HCEC 1CT (cell line): ENCODE data around the gene PGM2L1.

ENCODE experiments used
- DNase-seq: peaks from one replicate; pipeline ENCODE4 v3.0.0-alpha.2; 2017

Gene PGM2L1

DNA sequence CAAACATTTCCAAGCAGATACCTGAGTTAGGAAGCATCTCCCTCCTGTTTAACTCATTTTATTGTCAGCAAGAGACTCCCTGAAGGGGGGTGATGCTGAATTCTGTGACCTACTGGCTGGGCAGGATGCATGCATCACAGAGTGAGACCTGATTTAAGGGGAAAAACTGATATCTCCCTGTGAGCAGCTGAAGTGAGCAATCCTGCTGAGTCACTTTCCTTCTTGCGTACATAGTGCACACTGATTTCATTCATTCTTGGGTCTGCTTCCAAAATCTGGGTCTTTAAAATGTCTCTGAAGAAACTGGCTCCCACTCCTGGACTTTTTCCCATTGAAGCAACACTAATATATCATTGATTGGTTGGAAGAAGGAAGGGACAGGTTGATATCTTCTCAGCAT is 110.1 kb downstream of the PGM2L1 start:
- peak; percentile 91 for DNase-seq

DNA sequence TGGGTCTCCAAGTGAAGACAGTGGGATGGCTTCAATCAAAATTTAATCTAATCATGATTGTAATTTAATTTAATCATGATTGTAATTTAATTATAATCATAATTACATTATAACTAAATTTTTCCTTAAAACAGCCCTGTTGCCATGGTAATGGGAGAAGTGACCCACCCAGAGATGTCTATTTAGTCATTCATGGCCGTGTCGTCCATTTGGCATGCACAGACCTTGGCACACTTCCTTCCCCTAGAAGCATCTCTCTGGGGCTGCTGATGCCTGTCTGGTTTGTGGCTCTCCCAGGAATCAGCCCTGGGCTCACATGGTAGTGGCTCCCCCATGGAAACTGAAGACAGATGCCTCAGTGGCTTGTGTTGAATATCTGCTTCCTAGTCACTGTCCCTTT is 113.8 kb downstream of the PGM2L1 start:
- peak; percentile 9 for DNase-seq

DNA sequence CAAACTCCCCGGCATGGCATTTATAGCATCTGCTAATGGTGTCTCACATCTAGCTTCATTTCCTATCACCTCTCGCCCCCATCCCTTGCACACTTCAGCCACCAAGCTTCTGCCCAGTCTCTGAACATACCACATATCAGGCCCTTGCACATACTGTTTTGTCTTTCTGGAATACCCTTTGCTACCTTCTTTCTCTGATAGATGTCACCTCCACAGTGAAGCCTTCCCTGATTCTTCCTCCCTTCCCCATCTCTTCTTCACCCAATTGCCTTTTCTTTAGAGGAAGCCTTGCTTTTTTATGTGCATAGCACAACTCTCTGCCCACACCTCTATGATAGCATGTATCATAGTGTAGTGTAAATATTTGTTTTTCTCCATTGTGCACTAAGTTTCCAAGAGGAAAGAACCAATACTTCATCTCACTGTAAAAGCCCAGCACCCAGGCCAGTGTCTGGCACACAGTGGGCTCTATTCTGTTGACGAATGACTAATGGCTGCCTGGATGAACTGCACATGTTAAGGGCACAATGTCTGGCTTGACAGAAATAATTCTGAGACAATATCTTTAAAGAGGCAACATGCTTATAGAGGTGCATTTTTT is 114.6 kb downstream of the PGM2L1 start:
- DNase-seq: no peak

DNA sequence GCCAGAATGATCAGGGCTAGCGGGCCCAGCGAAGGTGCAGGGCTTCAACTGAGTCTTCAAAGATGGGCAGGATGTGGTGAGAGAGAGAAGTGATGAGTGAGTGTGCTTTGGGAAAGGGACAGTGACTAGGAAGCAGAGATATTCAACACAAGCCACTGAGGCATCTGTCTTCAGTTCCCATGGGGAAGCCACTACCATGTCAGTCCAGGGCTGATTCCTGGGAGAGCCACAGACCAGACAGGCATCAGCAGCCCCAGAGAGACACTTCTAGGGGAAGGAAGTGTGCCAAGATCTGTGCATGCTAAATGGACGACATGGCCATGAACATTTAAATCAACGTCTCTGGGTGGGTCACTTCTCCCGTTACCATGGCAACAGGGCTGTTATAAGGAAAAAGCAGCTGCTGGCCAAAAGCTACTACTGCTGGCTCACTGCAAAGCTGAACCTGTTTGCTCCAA is 115.3 kb downstream of the PGM2L1 start:
- DNase-seq: no peak

DNA sequence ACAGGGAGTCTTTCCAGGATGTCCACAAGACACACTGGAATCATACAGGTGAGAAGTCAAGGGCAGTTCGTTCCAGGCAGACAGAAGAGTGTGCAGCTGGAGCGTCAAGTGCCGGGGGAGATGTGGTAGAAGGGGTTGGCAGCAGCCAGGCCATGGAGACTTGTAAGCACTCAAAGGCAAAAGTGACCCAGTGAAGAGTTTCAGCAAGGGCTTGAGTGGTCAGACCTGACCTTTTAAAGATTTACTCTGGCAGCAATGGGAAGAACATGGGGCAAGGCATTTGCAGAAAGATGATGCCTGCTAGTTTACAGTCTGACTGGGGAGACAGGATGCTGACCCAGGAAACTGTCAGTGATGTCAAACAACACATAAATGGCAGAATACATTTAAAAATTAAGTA is 115.8 kb downstream of the PGM2L1 start:
- no peak for DNase-seq

DNA sequence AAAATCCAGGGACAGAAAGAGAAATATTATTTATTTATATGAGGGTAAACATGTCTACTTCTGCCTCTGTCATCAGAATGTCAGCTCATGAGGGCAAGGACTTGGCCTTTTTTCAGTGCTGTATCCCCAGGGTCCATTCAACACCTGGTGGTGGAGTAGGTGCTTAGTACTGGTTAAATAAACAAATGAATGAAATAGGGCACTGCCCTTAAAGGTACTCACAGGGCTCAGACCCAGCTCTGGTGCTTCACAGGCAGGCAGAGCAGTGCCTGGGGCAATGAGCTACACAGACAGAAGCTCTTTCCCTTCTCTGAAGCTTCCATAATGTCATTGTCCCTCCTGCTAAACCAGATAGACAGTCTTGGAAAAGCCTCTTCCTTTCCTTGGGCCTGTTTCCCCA is 117.7 kb downstream of the PGM2L1 start:
- no peak for DNase-seq
